Neural crest cell (in vitro differentiated cells): ENCODE data around the gene ACSS1. TPM values are rescaled to one million over a fixed set of nuclear protein-coding genes. Genes with fewer than 3 reads are reported as not detected.

ENCODE experiments used
- DNase-seq: peaks from one replicate; pipeline ENCODE4 v3.0.0; 2021; ENCODE audit warnings: low read depth, mixed read lengths, low spot score
- H3K27ac Mint-ChIP-seq: one replicate; pipeline ENCODE4 v1.8.0; 2021; ENCODE audit warnings: mild to moderate bottlenecking, mixed read lengths; ENCODE audit not compliant: unreplicated experiment
- H3K27me3 Mint-ChIP-seq: 2 replicates; pipeline ENCODE4 v1.8.0; 2021; ENCODE audit warnings: low read depth, mild to moderate bottlenecking, mixed read lengths
- H3K36me3 Mint-ChIP-seq: 2 replicates; pipeline ENCODE4 v1.8.0; 2021; ENCODE audit warnings: low read depth, mild to moderate bottlenecking, mixed read lengths
- H3K4me1 Mint-ChIP-seq: 2 replicates; pipeline ENCODE4 v1.8.0; 2021; ENCODE audit warnings: mixed read lengths
- H3K4me3 Mint-ChIP-seq: one replicate; pipeline ENCODE4 v1.8.0; 2021; ENCODE audit warnings: mild to moderate bottlenecking, mixed read lengths
- H3K9me3 Mint-ChIP-seq: 2 replicates; pipeline ENCODE4 v1.8.0; 2021; ENCODE audit warnings: mixed read lengths
- CTCF ChIP-seq: fragments of 200-600 bp; sonication (generic); conservative IDR thresholded peaks from 2 replicates; pipeline ENCODE4 v1.5.0; 2021; ENCODE audit warnings: antibody characterized with exemption, mild to moderate bottlenecking
- total RNA-seq: library from RNA; stranded (reverse); gene quantifications from 2 replicates; pipeline ENCODE4 v1.2.1, GENCODE V29; 2021

ACSS1 gene
- total RNA-seq, 1 donor from 2014 or later = 14.0 TPM

GRCh38 chr20:25025986-25026605 is 31.8 kb downstream of the ACSS1 start:
- peaks cover 20% of the 10 kb centered on the region for H3K4me1 Mint-ChIP-seq
- H3K9me3 Mint-ChIP-seq = no peaks in the 10 kb centered on the region
- H3K27ac Mint-ChIP-seq = peak overlapping the region; percentile 50
- no peak overlapping the region for H3K4me3 Mint-ChIP-seq
- H3K36me3 Mint-ChIP-seq = peaks cover 3% of the 10 kb centered on the region
- peaks cover 3% of the 10 kb centered on the region for H3K27me3 Mint-ChIP-seq
- no peak for DNase-seq
- no peak for TF ChIP-seq CTCF

GRCh38 chr20:25025091-25025861 is 32.7 kb downstream of the ACSS1 start:
- no peak for DNase-seq
- Mint-ChIP-seq H3K27ac (no peak overlapping the region), H3K4me3 (no peak overlapping the region), H3K9me3 (no peaks in the 10 kb centered on the region), H3K27me3 (peaks cover 3% of the 10 kb centered on the region), H3K36me3 (peaks cover 3% of the 10 kb centered on the region), H3K4me1 (peaks cover 12% of the 10 kb centered on the region)
- no peak for TF ChIP-seq CTCF

GRCh38 chr20:25024171-25024570 is 33.8 kb downstream of the ACSS1 start:
- peaks cover 3% of the 10 kb centered on the region for H3K36me3 Mint-ChIP-seq
- DNase-seq = no peak
- H3K4me3 Mint-ChIP-seq = no peak overlapping the region
- peaks cover 3% of the 10 kb centered on the region for H3K4me1 Mint-ChIP-seq
- TF ChIP-seq CTCF = no peak
- peaks cover 3% of the 10 kb centered on the region for H3K27me3 Mint-ChIP-seq
- no peaks in the 10 kb centered on the region for H3K9me3 Mint-ChIP-seq
- H3K27ac Mint-ChIP-seq = no peak overlapping the region

- DNase-seq = no peak
- Mint-ChIP-seq H3K36me3 (peaks cover 3% of the 10 kb centered on the region), H3K27me3 (peaks cover 3% of the 10 kb centered on the region), H3K4me3 (no peak overlapping the region), H3K4me1 (peaks cover 3% of the 10 kb centered on the region), H3K9me3 (no peaks in the 10 kb centered on the region), H3K27ac (peak overlapping the region; percentile 92)
- TF ChIP-seq CTCF = no peak
Measured at GRCh38 chr20:25023356-25023755, 34.6 kb downstream of the ACSS1 start.

GRCh38 chr20:25022680-25023079 is 35.3 kb downstream of the ACSS1 start:
- TF ChIP-seq CTCF = no peak
- Mint-ChIP-seq H3K36me3 (peaks cover 3% of the 10 kb centered on the region), H3K27me3 (peaks cover 3% of the 10 kb centered on the region), H3K4me1 (peaks cover 3% of the 10 kb centered on the region), H3K27ac (peak overlapping the region; percentile 83), H3K4me3 (no peak overlapping the region), H3K9me3 (no peaks in the 10 kb centered on the region)
- no peak for DNase-seq
